HL-60 (cell line): ENCODE measurements around the gene PWWP2B.

Experiments
- DNase-seq, 2 experiments: peaks; one replicate each; pipeline ENCODE4 v3.0.0-alpha.2; 2010 to 2020; ENCODE audit warnings: low read depth in 1 of 2, low spot score in 1 of 2
- H3K27ac ChIP-seq: fragments of 250-450 bp; sonication (Bioruptor Pico); replicated peaks from 2 replicates; pipeline ENCODE4 v1.5.1; 2020; ENCODE audit warnings: mild to moderate bottlenecking, moderate library complexity
- H3K27me3 ChIP-seq: fragments of 250-450 bp; sonication (Bioruptor Pico); 2 replicates; pipeline ENCODE4 v1.5.1; 2021; ENCODE audit warnings: mild to moderate bottlenecking, moderate library complexity; ENCODE audit not compliant: insufficient read depth, poor library complexity, severe bottlenecking
- H3K4me3 ChIP-seq: replicated peaks from 2 replicates; pipeline ENCODE4 v1.5.1; 2011; ENCODE audit warnings: mild to moderate bottlenecking, control low read depth, low read length; ENCODE audit not compliant: insufficient read depth
- CTCF ChIP-seq: IDR thresholded peaks from one replicate; pipeline ENCODE4 v1.5.1; 2011; ENCODE audit warnings: low read length, control low read depth, inconsistent platforms; ENCODE audit not compliant: insufficient read depth
- GABPA ChIP-seq: IDR thresholded peaks from 2 replicates; pipeline ENCODE4 v1.6.1; 2012; ENCODE audit warnings: low read depth
- POLR2AphosphoS5 ChIP-seq: IDR thresholded peaks from 2 replicates; pipeline ENCODE4 v1.6.1; 2012; ENCODE audit warnings: low read depth
- REST ChIP-seq: IDR thresholded peaks from 2 replicates; pipeline ENCODE4 v1.6.1; 2012; ENCODE audit warnings: low read depth; ENCODE audit not compliant: insufficient replicate concordance
- SPI1 ChIP-seq: IDR thresholded peaks from 2 replicates; pipeline ENCODE4 v1.6.1; 2012; ENCODE audit warnings: low read depth, mild to moderate bottlenecking, borderline replicate concordance

Gene PWWP2B

GRCh38 chr10:132455441-132455971 lies 58.5 kb downstream of the PWWP2B start:
- no peaks in the 10 kb centered on the region for H3K27me3 ChIP-seq
- H3K4me3 ChIP-seq: no peak overlapping the region
- DNase-seq: no peak
- no peak for TF ChIP-seq GABPA
- TF ChIP-seq CTCF: no peak
- TF ChIP-seq REST: no peak
- no peak for TF ChIP-seq SPI1
- no peak for TF ChIP-seq POLR2AphosphoS5
- H3K27ac ChIP-seq: no peak overlapping the region

- no peak for DNase-seq
- no peak for TF ChIP-seq SPI1
- TF ChIP-seq CTCF: no peak
- no peak for TF ChIP-seq POLR2AphosphoS5
- no peak for TF ChIP-seq REST
- TF ChIP-seq GABPA: no peak
- Histone ChIP-seq H3K4me3 (no peak overlapping the region), H3K27me3 (no peaks in the 10 kb centered on the region), H3K27ac (no peak overlapping the region)
These were observed 59.2 kb downstream of the PWWP2B start for GRCh38 chr10:132455986-132456847.

GRCh38 chr10:132456881-132457280 lies 59.9 kb downstream of the PWWP2B start:
- DNase-seq: no peak
- H3K27me3 ChIP-seq: no peaks in the 10 kb centered on the region
- TF ChIP-seq REST (no peak), POLR2AphosphoS5 (no peak), CTCF (no peak), SPI1 (no peak), GABPA (no peak)
- no peak overlapping the region for H3K27ac ChIP-seq
- H3K4me3 ChIP-seq: no peak overlapping the region
